Measurements from ENCODE around the gene B3GALT4.
"Not testable (repeated sequence)": the region's sequence is repeated elsewhere in the genome, so short reads cannot be mapped to it uniquely, and the experiment has no call there.

The B3GALT4 gene, protein sequence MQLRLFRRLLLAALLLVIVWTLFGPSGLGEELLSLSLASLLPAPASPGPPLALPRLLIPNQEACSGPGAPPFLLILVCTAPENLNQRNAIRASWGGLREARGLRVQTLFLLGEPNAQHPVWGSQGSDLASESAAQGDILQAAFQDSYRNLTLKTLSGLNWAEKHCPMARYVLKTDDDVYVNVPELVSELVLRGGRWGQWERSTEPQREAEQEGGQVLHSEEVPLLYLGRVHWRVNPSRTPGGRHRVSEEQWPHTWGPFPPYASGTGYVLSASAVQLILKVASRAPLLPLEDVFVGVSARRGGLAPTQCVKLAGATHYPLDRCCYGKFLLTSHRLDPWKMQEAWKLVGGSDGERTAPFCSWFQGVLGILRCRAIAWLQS

GRCh38 chr6:33276864-33277662 lies at the start of gene B3GALT4:
Gene B3GALT4 (plus strand): TSS chr6:33277123. CDS start chr6:33277420, 297 bp downstream.
- DNase-seq: peak; percentile 80 to 86

DNA sequence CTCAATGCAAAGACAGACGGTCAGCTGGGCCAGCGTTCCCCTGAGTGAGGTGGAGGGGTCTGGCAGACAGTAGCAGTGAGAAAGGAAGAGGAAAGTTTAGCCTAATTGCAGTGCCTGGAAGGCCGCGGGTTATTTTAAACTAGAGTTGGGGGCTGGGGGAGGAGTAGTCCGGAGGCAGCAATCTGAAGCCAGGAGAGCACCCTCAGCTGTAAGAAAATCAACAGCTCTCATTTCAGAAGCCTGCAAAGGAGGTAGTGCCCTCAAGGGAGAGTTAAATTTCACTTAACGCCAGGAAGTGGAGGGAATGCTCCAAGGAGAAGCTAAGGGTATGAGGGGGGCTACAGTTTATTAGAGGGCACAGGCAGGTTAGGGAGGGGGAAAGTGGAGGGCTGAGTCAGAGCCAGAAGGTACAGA lies 41.7 kb upstream of the B3GALT4 start:
- DNase-seq: no peak

- no peak for DNase-seq
These were observed 40.6 kb upstream of the B3GALT4 start for GRCh38 chr6:33236328-33236727.

GRCh38 chr6:33236852-33237251 lies 40.1 kb upstream of the B3GALT4 start:
- no peak for DNase-seq

GRCh38 chr6:33237741-33238140 lies 39.2 kb upstream of the B3GALT4 start:
- no peak for DNase-seq

DNA sequence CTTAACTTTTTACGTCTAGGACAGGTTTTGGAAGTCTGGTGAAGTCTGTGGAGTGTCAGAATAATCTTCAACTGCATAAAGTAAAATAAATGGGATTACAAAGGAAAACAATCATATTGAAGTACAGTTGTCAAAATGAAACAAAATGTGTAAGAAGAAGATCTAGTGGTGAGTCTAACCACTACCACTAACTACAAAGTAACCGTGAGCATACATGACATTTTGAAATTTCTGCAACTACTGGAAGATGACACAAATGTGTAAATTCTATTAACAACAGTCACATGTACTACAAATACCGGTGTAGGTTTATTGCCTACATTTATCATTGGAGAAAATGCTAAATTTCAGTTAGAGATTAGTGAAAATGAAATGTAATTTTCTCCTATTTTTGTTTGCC lies 35.0 kb upstream of the B3GALT4 start:
- no peak for DNase-seq

GRCh38 chr6:33243476-33243875 lies 33.4 kb upstream of the B3GALT4 start:
- no peak for DNase-seq

GRCh38 chr6:33247977-33248642 lies 28.8 kb upstream of the B3GALT4 start:
- peak; percentile 97 for DNase-seq

- no peak for DNase-seq
These were observed 28.3 kb upstream of the B3GALT4 start for GRCh38 chr6:33248643-33248931.

DNA sequence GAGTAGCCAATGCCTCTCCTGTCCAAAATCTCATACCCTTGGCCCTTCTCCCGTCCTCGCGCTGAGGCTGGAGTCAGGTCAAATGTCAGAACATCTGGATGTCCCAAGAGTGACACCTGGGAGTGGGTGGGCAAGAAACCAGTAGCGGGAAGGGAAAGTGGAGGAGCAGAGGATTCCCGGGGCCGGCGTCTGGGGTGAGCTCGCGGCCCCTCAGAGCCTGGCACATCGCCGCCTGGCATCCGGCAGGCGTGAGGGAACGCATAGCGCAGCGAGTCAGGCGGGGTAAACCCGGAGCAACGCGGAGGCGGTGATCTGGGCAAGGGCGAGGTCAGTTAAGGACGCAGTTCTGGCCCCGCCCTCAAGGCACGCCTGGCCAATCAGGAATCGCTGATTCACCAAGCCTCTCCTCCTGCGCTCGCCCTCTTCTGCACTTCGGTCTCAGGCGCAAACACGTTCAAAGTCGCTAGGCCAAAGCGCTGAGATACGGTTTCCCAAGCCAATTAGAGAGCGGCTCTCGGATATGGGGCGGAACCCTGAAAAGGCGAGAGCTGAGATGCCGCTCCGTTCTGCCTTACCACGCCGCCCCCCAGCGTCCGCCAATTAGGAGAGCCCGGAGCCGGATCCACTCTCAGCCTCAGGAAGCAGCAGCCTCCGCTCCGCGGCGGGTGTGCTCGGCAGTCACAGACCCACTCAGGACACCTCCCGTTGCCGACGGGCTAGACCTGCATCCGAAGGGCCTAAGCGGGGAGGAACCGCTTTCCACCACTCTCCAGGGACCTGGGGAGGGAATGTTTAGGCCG lies 27.8 kb upstream of the B3GALT4 start:
- peak; percentile 98 to 99 for DNase-seq

DNA sequence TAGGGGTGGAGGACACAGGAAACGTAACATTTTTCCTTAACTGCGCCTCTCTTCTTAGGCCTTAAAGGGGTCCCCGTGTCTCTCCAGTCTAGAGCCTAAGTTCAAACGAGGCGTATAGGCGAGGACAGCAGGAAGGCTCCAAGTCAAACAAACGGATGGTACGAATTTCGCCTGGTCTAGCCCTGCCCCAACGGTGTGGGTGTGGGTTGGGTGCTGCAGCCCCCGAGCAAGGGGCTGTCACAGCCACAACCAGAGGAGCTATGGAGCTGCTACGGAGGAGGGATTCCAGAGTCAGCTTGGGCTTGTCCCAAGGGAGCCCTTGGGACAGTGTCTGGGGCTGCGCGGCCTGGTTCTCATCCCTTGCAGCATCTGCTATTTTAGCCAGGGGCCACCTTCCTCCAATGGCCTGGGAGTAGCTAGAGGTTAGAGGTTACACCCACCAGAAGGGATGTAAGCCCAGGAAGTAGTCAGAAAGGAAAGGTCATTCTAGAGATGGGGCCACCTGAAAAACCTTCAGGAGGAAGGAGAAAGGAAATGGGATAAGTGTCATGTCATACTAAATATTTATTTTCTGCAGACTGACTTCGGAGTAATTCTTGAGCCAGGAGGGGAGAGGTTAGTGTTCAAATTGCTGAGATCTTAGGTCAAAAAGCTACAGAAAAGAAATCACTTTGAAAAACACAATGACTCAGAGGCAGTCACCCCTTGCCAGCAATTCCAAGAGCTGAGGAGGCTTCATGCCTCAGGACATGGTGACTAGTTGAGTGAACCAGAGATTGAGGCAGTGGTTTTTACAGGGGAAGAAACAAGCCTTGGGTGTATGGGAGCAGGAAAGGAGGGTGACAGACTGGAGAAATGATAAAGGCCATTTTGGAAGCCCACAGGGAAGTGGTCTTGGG lies 26.9 kb upstream of the B3GALT4 start:
- DNase-seq: peak; percentile 13 to 32

- no peak for DNase-seq
These were observed 26.2 kb upstream of the B3GALT4 start for GRCh38 chr6:33250731-33251130.

- peak in 1 of 2 experiments; percentile 31 for DNase-seq
These were observed 25.4 kb upstream of the B3GALT4 start for GRCh38 chr6:33251395-33252012.

GRCh38 chr6:33252759-33253158 lies 24.2 kb upstream of the B3GALT4 start:
- DNase-seq: no peak

DNA sequence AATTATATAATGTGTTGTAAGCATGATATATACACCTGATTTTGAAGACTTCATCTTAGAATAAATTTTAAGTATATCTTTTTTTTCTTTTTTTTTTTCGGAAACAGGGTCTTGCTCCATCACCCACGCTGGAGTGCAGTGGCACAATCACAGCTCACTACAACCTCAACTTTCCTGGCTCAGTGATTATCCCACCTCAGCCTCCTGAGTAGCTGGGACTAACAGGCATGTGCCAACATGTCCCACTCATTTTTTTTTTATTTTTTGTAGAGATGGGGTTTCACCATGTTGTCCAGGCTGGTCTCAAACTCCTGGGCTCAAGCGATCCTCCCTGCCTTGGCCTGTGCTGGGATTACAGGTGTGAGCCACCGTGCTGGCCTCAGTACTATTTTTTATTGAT lies 22.3 kb upstream of the B3GALT4 start:
- DNase-seq: no peak

DNA sequence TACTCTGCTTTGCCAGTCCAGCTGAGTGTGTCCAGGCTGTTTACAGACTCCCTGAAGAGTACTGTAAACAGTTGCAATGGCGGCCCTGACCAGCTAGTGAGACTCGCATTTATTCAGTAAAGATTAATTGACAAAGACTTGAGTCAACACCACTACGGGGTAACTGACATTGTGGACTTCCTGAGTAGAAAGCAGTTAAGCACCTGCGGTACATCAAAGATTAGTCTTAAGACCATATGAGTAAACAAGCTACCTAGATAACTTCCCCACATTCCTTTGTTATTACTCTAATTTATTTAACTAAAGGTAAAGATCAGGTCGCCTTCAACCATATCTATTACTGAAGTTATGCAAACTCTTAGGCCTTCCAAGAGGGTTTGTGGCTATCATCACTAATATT lies 17.9 kb upstream of the B3GALT4 start:
- DNase-seq: no peak

- not testable (repeated sequence) for DNase-seq
These were observed 14.4 kb upstream of the B3GALT4 start for GRCh38 chr6:33262490-33262889.

GRCh38 chr6:33264015-33264414 lies 12.9 kb upstream of the B3GALT4 start:
- no peak for DNase-seq

- DNase-seq: no peak
These were observed 5.8 kb upstream of the B3GALT4 start for GRCh38 chr6:33271117-33271467.

GRCh38 chr6:33271468-33272274 lies 5.3 kb upstream of the B3GALT4 start, which contains the start of the genes RPS18 and VPS52:
Gene RPS18 (plus strand): TSS chr6:33272075. CDS start chr6:33272120, 45 bp downstream.
Gene VPS52 (minus strand): TSS chr6:33271876. CDS start chr6:33271675, 201 bp downstream.
- DNase-seq: peak; percentile 86 to 91

Data from activated CD4-positive, alpha-beta T cell treated with anti-CD3 and anti-CD28 coated beads, Interleukin-2, amount 50 U/mL, for 48 hours (primary cell).